A549 (cell line): ENCODE data around the gene CTCFL. TPM values are rescaled to one million over a fixed set of nuclear protein-coding genes. Genes with fewer than 3 reads are reported as not detected.

Experiments used
- ATAC-seq, 2 experiments: fragments of 200-7000 bp in 1 of 2; fragments of >200 bp in 1 of 2; cut with Nextera tagmentation in 1 of 2; cut with Tn5 transposase in 1 of 2; 3 replicates each; pipeline versions ENCODE4 v1.8.0 to v1.9.1; 2018 to 2020; ENCODE audit warnings: mild to moderate bottlenecking in 1 of 2, moderate library complexity in 1 of 2
- CTCF ChIA-PET: fragments of 300-600 bp; sonication (Branson Sonifier 250); formaldehyde crosslinking; extraction: SDS; loops from one replicate; lab custom pipeline; 2021; ENCODE audit warnings: antibody characterized with exemption, inconsistent platforms; lab: Yijun Ruan, JAX
- POLR2A ChIA-PET: fragments of 350-600 bp; formaldehyde crosslinking; extraction: SDS; loops from one replicate; lab custom pipeline; 2021; ENCODE audit warnings: antibody characterized with exemption, inconsistent platforms; lab: Yijun Ruan, JAX
- DNase-seq, 2 experiments: peaks; one replicate each; pipeline versions ENCODE4 v3.0.0 to v3.0.0-alpha.2; 2011 to 2016; ENCODE audit warnings: low read depth in 1 of 2, low spot score in 1 of 2
- FAIRE-seq: peaks from 2 replicates; lab custom pipeline; 2011; peaks lifted over from hg19 to GRCh38; lab: Jason Lieb, UNC
- H3K27ac ChIP-seq, 2 experiments: fragments of >200 bp; sonication (Bioruptor Twin); formaldehyde crosslinking; 3 replicates each; pipeline ENCODE4 v1.5.1; 2016 to 2017
- H3K4me1 ChIP-seq: fragments of >200 bp; sonication (Bioruptor Twin); formaldehyde crosslinking; 3 replicates; pipeline ENCODE4 v1.6.1; 2016
- H3K4me2 ChIP-seq: fragments of >200 bp; sonication (Bioruptor Twin); formaldehyde crosslinking; 3 replicates; pipeline ENCODE4 v1.6.1; 2016
- H3K4me3 ChIP-seq: fragments of >200 bp; sonication (Bioruptor Twin); formaldehyde crosslinking; 3 replicates; pipeline ENCODE4 v1.5.1; 2016
- H3K9me3 ChIP-seq: fragments of >200 bp; sonication (Bioruptor Twin); formaldehyde crosslinking; 3 replicates; pipeline ENCODE4 v1.6.1; 2016
- BCL3 ChIP-seq: fragments of >200 bp; sonication (Bioruptor Twin); formaldehyde crosslinking; IDR thresholded peaks from 3 replicates; pipeline ENCODE4 v1.6.1; 2016
- CBX2 ChIP-seq: fragments of 200-600 bp; sonication (generic); IDR thresholded peaks from 2 replicates; pipeline ENCODE4 v1.6.1; 2016; ENCODE audit warnings: low read depth, mild to moderate bottlenecking, borderline replicate concordance
- CHD2 ChIP-seq: fragments of 150-350 bp; IDR thresholded peaks from 2 replicates; pipeline ENCODE4 v1.6.1; 2014; ENCODE audit warnings: low read length; ENCODE audit not compliant: partially characterized antibody
- E2F6 ChIP-seq: IDR thresholded peaks from 2 replicates; pipeline ENCODE4 v1.6.1; 2012; ENCODE audit warnings: low read depth, borderline replicate concordance
- FOSL2 ChIP-seq, 2 experiments: fragments of 450-650 bp in 1 of 2; fragments of >200 bp in 1 of 2; sonication (Bioruptor Twin) in 1 of 2; formaldehyde crosslinking; IDR thresholded peaks; 2 replicates each; pipeline versions ENCODE4 v1.5.0 to v1.6.1; 2016 to 2020; ENCODE audit warnings: mild to moderate bottlenecking in 1 of 2, moderate library complexity in 1 of 2
- FOXS1 ChIP-seq: fragments of 250-450 bp; sonication (Bioruptor Pico); IDR thresholded peaks from 2 replicates; pipeline ENCODE4 v1.5.0; 2020; ENCODE audit warnings: mild to moderate bottlenecking, moderate library complexity
- GATA3 ChIP-seq: IDR thresholded peaks from 2 replicates; pipeline ENCODE4 v1.6.1; 2012; ENCODE audit warnings: borderline replicate concordance
- HES2 ChIP-seq: fragments of >200 bp; sonication (Bioruptor Twin); formaldehyde crosslinking; IDR thresholded peaks from 2 replicates; pipeline ENCODE4 v1.6.1; 2016
- HEYL ChIP-seq: fragments of 250-450 bp; sonication (Bioruptor Pico); IDR thresholded peaks from 2 replicates; pipeline ENCODE4 v1.8.0; 2021; ENCODE audit warnings: mild to moderate bottlenecking, moderate library complexity
- HMGXB4 ChIP-seq: fragments of 250-450 bp; sonication (Bioruptor Pico); IDR thresholded peaks from 2 replicates; pipeline ENCODE4 v1.5.0; 2021; ENCODE audit warnings: mild to moderate bottlenecking, moderate library complexity, borderline replicate concordance
- HOXA7 ChIP-seq: fragments of 250-450 bp; sonication (Bioruptor Pico); IDR thresholded peaks from 2 replicates; pipeline ENCODE4 v1.5.0; 2020; ENCODE audit warnings: mild to moderate bottlenecking, moderate library complexity
- HOXB13 ChIP-seq: fragments of 250-450 bp; sonication (Bioruptor Pico); IDR thresholded peaks from 2 replicates; pipeline ENCODE4 v1.5.0; 2020; ENCODE audit warnings: low read depth, mild to moderate bottlenecking, moderate library complexity
- HOXB5 ChIP-seq: fragments of 250-450 bp; sonication (Bioruptor Pico); IDR thresholded peaks from 2 replicates; pipeline ENCODE4 v1.5.0; 2020; ENCODE audit warnings: mild to moderate bottlenecking, moderate library complexity
- JUN ChIP-seq, 2 experiments: fragments of >200 bp; sonication (Bioruptor Twin); formaldehyde crosslinking; IDR thresholded peaks; 2 replicates in 1 of 2; 3 replicates in 1 of 2; pipeline ENCODE4 v1.6.1; 2016 to 2017
- KDM5A ChIP-seq: fragments of 200-600 bp; sonication (generic); IDR thresholded peaks from 2 replicates; pipeline ENCODE4 v1.6.1; 2016; ENCODE audit warnings: antibody characterized with exemption, mild to moderate bottlenecking
- MAFK ChIP-seq: fragments of 450-650 bp; IDR thresholded peaks from 2 replicates; pipeline ENCODE4 v1.6.1; 2014; ENCODE audit not compliant: partially characterized antibody
- MYC ChIP-seq: IDR thresholded peaks from 2 replicates; pipeline ENCODE4 v1.6.1; 2012; ENCODE audit warnings: mild to moderate bottlenecking, inconsistent platforms, low read length, improper control_type of control experiment, borderline replicate concordance
- NPAS2 ChIP-seq: fragments of 250-450 bp; sonication (Bioruptor Pico); IDR thresholded peaks from 2 replicates; pipeline ENCODE4 v1.8.0; 2022; ENCODE audit warnings: mild to moderate bottlenecking, moderate library complexity, borderline replicate concordance
- POLR2A ChIP-seq: IDR thresholded peaks from 2 replicates; pipeline ENCODE4 v1.6.1; 2012; ENCODE audit warnings: mild to moderate bottlenecking, low read length
- SMC3 ChIP-seq: fragments of >200 bp; sonication (Bioruptor Twin); formaldehyde crosslinking; IDR thresholded peaks from 3 replicates; pipeline ENCODE4 v1.6.1; 2018; ENCODE audit warnings: inconsistent platforms
- SREBF2 ChIP-seq: fragments of 450-650 bp; IDR thresholded peaks from 2 replicates; pipeline ENCODE4 v1.6.1; 2014; ENCODE audit warnings: mild to moderate bottlenecking, moderate library complexity
- TP53 ChIP-seq: fragments of 250-450 bp; sonication (Bioruptor Pico); IDR thresholded peaks from 2 replicates; pipeline ENCODE4 v1.5.0; 2021; ENCODE audit warnings: mild to moderate bottlenecking, moderate library complexity
- USF2 ChIP-seq: fragments of 450-650 bp; IDR thresholded peaks from 2 replicates; pipeline ENCODE4 v1.6.1; 2014; ENCODE audit warnings: antibody characterized with exemption
- ZNF302 ChIP-seq: fragments of 250-450 bp; sonication (Bioruptor Pico); IDR thresholded peaks from 2 replicates; pipeline ENCODE4 v1.9.0; 2021; ENCODE audit warnings: inconsistent platforms, mild to moderate bottlenecking, moderate library complexity
- ZSCAN20 ChIP-seq: fragments of 250-450 bp; sonication (Bioruptor Pico); IDR thresholded peaks from 2 replicates; pipeline ENCODE4 v1.8.0; 2022; ENCODE audit warnings: mild to moderate bottlenecking, moderate library complexity
- WGBS: methylation state at CpG from one replicate; pipeline ENCODE4 v1.1.6; 2017; ENCODE audit errors: missing lambda C conversion rate; 5-methylcytosine and 5-hydroxymethylcytosine counted together
- polyA plus RNA-seq, 4 experiments: library from polyadenylated mRNA; depleted of rRNA in 3 of 4; stranded (reverse); fragments of >200 nt; fragmentation: RNase III in 1 of 4; extraction: RNeasy Plus Mini Kit Qiagen cat#74134 plus additional on column Dnase treatment in 1 of 4; gene quantifications; 2 replicates in 3 of 4; 3 replicates in 1 of 4; pipeline ENCODE4 v1.2.3, GENCODE V29; 2011 to 2017

Gene CTCFL
- polyA plus RNA-seq, 2 of the 4 experiments (the other 2 are of a cell fraction): 0.03 TPM

GRCh38 chr20:57545927-57546662 lies 21.2 kb upstream of the CTCFL start:
- no peaks in the 10 kb centered on the region for H3K9me3 ChIP-seq
- WGBS: 69% methylated on average over 12 of the region's 12 CpGs
- ChIA-PET POLR2A (no interaction called here), CTCF (interaction anchor here (1.0 to 1.2 kb wide), 2 partner anchors 32 to 36 kb away, joined by 3 to 4 read pairs; no protein-coding TSS in a partner anchor)
- TF ChIP-seq HOXB5 (CRISPR knock-in tag) (no peak), E2F6 (no peak), FOXS1 (CRISPR knock-in tag) (no peak), HEYL (CRISPR knock-in tag) (no peak), SMC3 (no peak), MYC (no peak), ZSCAN20 (no peak), SREBF2 (no peak), JUN (IDR thresholded peaks at IDR 0.05) (no peak), HOXB13 (no peak), BCL3 (no peak)
- peaks cover 15% of the 10 kb centered on the region for H3K4me1 ChIP-seq
- ATAC-seq (0 out of 6 replicates have a peak, but pooled peaks of 1 of the 2 experiments have one; percentile 33), DNase-seq (no peak), FAIRE-seq (no peak)
- H3K4me2 ChIP-seq: no peak overlapping the region
- H3K4me3 ChIP-seq: no peak overlapping the region
- H3K27ac ChIP-seq: no peak overlapping the region; a peak in 1 of 6 replicates

- 36% methylated on average over 12 of the region's 12 CpGs for WGBS
- H3K9me3 ChIP-seq: no peaks in the 10 kb centered on the region
- FAIRE-seq (no peak), DNase-seq (no peak), ATAC-seq (no peak)
- H3K27ac ChIP-seq: no peak overlapping the region; a peak in 1 of 6 replicates
- POLR2A ChIA-PET: no interaction called here
- H3K4me1 ChIP-seq: peaks cover 15% of the 10 kb centered on the region
- no peak overlapping the region for H3K4me3 ChIP-seq
- TF ChIP-seq USF2 (no peak), ZNF302 (CRISPR knock-in tag) (no peak), POLR2A (no peak), HOXA7 (CRISPR knock-in tag) (no peak), CHD2 (no peak), GATA3 (no peak), HOXB5 (CRISPR knock-in tag) (no peak), JUN (IDR thresholded peaks at IDR 0.05) (no peak), KDM5A (no peak), HES2 (no peak), FOSL2 (IDR thresholded peaks at IDR 0.05) (no peak), FOSL2 (CRISPR knock-in tag; IDR thresholded peaks at IDR 0.05) (no peak), NPAS2 (CRISPR knock-in tag) (no peak), MAFK (no peak), HOXB13 (no peak), TP53 (CRISPR knock-in tag) (no peak), HMGXB4 (CRISPR knock-in tag) (no peak), MYC (no peak), CBX2 (no peak)
- TF ChIP-seq, all 56 proteins: peak for 0
- no peak overlapping the region for H3K4me2 ChIP-seq
- CTCF ChIA-PET: interaction anchor here (1.2 to 1.5 kb wide), 2 partner anchors 37 kb away, joined by 3 to 5 read pairs; no protein-coding TSS in a partner anchor
These were observed 20.1 kb upstream of the CTCFL start for GRCh38 chr20:57544838-57545564.
